Measurements from ENCODE around the gene CDC42BPG.

The CDC42BPG gene

DNA sequence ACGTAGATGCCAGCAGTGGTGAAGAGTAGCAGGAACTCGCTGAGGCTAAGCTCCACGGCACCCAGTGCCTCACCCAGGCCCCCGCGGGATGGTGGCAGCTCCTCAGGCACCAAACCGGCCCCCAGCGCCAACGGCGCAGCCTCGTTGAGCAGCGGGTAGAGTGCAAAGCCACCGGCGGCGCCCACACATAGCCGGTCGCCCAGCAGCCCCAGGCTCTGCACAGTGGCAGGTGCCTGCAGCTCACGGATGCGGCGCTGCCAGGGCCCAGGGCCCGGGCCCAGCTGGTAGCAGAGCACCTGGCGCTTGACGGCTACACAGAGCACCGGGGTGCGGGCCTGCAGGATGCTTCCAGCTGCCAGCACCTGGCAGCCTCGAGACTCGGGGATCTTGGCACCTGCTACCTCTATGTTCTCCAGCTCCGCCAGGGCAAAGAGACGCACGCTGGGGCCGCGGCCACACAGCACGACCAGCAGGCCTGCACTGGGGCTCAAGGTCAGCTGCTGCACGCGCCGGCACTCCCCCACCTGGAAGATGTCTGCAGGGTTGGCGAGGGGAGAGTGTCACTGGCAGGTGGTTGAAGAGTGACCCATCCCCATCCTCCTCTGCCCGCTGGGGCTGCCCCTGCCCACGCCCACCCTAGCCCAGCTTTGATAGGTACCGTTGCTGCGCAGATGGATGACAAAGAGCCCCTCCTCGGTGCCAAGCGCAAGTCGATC is 14.8 kb downstream of the CDC42BPG start (continued):
- TF ChIP-seq, protein P1, sequence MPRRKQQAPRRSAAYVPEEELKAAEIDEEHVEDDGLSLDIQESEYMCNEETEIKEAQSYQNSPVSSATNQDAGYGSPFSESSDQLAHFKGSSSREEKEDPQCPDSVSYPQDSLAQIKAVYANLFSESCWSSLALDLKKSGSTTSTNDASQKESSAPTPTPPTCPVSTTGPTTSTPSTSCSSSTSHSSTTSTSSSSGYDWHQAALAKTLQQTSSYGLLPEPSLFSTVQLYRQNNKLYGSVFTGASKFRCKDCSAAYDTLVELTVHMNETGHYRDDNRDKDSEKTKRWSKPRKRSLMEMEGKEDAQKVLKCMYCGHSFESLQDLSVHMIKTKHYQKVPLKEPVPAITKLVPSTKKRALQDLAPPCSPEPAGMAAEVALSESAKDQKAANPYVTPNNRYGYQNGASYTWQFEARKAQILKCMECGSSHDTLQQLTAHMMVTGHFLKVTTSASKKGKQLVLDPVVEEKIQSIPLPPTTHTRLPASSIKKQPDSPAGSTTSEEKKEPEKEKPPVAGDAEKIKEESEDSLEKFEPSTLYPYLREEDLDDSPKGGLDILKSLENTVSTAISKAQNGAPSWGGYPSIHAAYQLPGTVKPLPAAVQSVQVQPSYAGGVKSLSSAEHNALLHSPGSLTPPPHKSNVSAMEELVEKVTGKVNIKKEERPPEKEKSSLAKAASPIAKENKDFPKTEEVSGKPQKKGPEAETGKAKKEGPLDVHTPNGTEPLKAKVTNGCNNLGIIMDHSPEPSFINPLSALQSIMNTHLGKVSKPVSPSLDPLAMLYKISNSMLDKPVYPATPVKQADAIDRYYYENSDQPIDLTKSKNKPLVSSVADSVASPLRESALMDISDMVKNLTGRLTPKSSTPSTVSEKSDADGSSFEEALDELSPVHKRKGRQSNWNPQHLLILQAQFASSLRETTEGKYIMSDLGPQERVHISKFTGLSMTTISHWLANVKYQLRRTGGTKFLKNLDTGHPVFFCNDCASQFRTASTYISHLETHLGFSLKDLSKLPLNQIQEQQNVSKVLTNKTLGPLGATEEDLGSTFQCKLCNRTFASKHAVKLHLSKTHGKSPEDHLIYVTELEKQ (tag by site-specific recombination; IDR thresholded peaks at IDR 0.05; ENCODE audit: borderline replicate concordance), result no peak
- TF ChIP-seq IKZF3 (tag by site-specific recombination; IDR thresholded peaks at IDR 0.05), result no peak
- no peak for TF ChIP-seq ZNF366 (tag by site-specific recombination; conservative IDR thresholded peaks at IDR 0.05)
- TF ChIP-seq ZNF843 (tag by site-specific recombination; IDR thresholded peaks at IDR 0.05), result no peak
- no peak for TF ChIP-seq ZNF146 (tag by site-specific recombination; IDR thresholded peaks at IDR 0.05)
- TF ChIP-seq ZNF623 (tag by site-specific recombination; IDR thresholded peaks at IDR 0.05), result no peak

DNA sequence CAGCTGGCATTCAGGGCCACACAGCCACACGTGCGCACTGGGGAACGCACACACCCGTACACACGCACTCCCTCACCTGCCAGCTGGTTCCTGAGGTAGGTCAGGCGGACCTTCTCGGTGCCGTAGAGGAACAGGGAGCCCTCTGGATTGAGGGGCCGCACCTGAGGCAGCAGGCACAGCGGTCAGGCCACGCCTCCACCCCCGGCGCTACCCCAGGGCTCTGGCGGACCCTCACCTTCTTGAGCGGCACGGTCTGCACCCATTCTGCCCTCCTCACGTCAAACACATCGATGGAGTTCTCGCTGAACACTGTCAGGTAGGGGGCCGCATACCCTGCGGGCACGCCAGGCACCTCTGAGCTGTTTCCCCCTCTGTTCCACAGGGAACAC is 17.0 kb downstream of the CDC42BPG start:
- ChIA-PET CTCF (interaction anchor here (1.2 kb wide), 1 partner anchor 37 kb away, joined by 3 read pairs; no protein-coding TSS in a partner anchor), POLR2A (no interaction called here)
- Histone ChIP-seq H3K4me1 (ENCODE audit: control insufficient read depth, insufficient read depth, low read length) (no peaks in the 10 kb centered on the region), H3K9me3 (ENCODE audit: control insufficient read depth, insufficient read depth, low read depth, low read length) (no peaks in the 10 kb centered on the region), H3K27ac (ENCODE audit: extremely low read depth, low read depth, low read length) (no peak overlapping the region), H3K4me3 (ENCODE audit: low read depth, low read length) (no peak overlapping the region), H3K36me3 (ENCODE audit: control insufficient read depth in 2 of 2, insufficient read depth in 1 of 2, low read length in 2 of 2) (peaks cover 0 to 7% of the 10 kb centered on the region in 2 experiments; a peak in 2 of 3 replicates)
- TF ChIP-seq ZNF19 (tag by site-specific recombination; IDR thresholded peaks at IDR 0.05; ENCODE audit: low read depth) (no peak), ZNF776 (tag by site-specific recombination; IDR thresholded peaks at IDR 0.05; ENCODE audit: borderline replicate concordance) (no peak), ZNF311 (tag by site-specific recombination; IDR thresholded peaks at IDR 0.05; ENCODE audit: borderline replicate concordance) (no peak), ZNF140 (tag by site-specific recombination; IDR thresholded peaks at IDR 0.05) (no peak), WT1 (tag by site-specific recombination; IDR thresholded peaks at IDR 0.05) (no peak), FEZF1 (tag by site-specific recombination; IDR thresholded peaks at IDR 0.05) (no peak), KLF7 (tag by site-specific recombination; IDR thresholded peaks at IDR 0.05; ENCODE audit: borderline replicate concordance) (no peak), ZNF112 (tag by site-specific recombination; IDR thresholded peaks at IDR 0.05) (no peak), TRIM28 (IDR thresholded peaks at IDR 0.05; ENCODE audit: borderline replicate concordance, low read length) (no peak), ZNF76 (tag by site-specific recombination; IDR thresholded peaks at IDR 0.05; ENCODE audit: borderline replicate concordance, low read depth) (no peak), OVOL3 (tag by site-specific recombination; IDR thresholded peaks at IDR 0.05) (no peak)
- TF ChIP-seq, protein P2, sequence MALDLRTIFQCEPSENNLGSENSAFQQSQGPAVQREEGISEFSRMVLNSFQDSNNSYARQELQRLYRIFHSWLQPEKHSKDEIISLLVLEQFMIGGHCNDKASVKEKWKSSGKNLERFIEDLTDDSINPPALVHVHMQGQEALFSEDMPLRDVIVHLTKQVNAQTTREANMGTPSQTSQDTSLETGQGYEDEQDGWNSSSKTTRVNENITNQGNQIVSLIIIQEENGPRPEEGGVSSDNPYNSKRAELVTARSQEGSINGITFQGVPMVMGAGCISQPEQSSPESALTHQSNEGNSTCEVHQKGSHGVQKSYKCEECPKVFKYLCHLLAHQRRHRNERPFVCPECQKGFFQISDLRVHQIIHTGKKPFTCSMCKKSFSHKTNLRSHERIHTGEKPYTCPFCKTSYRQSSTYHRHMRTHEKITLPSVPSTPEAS (tag by site-specific recombination; IDR thresholded peaks at IDR 0.05), result no peak
- TF ChIP-seq, protein P3, sequence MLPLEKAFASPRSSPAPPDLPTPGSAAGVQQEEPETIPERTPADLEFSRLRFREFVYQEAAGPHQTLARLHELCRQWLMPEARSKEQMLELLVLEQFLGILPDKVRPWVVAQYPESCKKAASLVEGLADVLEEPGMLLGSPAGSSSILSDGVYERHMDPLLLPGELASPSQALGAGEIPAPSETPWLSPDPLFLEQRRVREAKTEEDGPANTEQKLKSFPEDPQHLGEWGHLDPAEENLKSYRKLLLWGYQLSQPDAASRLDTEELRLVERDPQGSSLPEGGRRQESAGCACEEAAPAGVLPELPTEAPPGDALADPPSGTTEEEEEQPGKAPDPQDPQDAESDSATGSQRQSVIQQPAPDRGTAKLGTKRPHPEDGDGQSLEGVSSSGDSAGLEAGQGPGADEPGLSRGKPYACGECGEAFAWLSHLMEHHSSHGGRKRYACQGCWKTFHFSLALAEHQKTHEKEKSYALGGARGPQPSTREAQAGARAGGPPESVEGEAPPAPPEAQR (tag by site-specific recombination; IDR thresholded peaks at IDR 0.05), result no peak
- TF ChIP-seq, protein P4, sequence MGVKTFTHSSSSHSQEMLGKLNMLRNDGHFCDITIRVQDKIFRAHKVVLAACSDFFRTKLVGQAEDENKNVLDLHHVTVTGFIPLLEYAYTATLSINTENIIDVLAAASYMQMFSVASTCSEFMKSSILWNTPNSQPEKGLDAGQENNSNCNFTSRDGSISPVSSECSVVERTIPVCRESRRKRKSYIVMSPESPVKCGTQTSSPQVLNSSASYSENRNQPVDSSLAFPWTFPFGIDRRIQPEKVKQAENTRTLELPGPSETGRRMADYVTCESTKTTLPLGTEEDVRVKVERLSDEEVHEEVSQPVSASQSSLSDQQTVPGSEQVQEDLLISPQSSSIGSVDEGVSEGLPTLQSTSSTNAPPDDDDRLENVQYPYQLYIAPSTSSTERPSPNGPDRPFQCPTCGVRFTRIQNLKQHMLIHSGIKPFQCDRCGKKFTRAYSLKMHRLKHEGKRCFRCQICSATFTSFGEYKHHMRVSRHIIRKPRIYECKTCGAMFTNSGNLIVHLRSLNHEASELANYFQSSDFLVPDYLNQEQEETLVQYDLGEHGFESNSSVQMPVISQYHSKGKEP (tag by site-specific recombination; IDR thresholded peaks at IDR 0.05), result no peak

Data from HEK293 (cell line).